Measurements from ENCODE around the gene SLC35E1. TPM values are rescaled to one million over a fixed set of nuclear protein-coding genes. Genes with fewer than 3 reads are reported as not detected.

SLC35E1 gene
- total and polyA plus RNA-seq, 2 experiments from 2014 or later: 17.0 to 30.3 TPM

GRCh38 chr19:16561382-16561781 lies 10.8 kb downstream of the SLC35E1 start:
- Mint-ChIP-seq H3K27ac (no peak overlapping the region; the same call in 1 of the 2 replicates), H3K9me3 (no peaks in the 10 kb centered on the region), H3K4me1 (no peaks in the 10 kb centered on the region), H3K27me3 (ENCODE audit: insufficient read depth, low read depth, poor library complexity) (peaks cover 2% of the 10 kb centered on the region), H3K36me3 (ENCODE audit: low read depth) (peaks cover 57% of the 10 kb centered on the region), H3K4me3 (no peak overlapping the region)
- Histone ChIP-seq H3K9me2 (ENCODE audit: insufficient read depth) (no peaks in the 10 kb centered on the region), H3K79me2 (replicated peaks; ENCODE audit: insufficient read depth) (no peaks in the 10 kb centered on the region), H4K20me1 (replicated peaks; ENCODE audit: insufficient read depth) (peaks cover 2% of the 10 kb centered on the region; the same call in 1 of the 2 replicates), H3K4me2 (no peak overlapping the region), H2AFZ (no peak overlapping the region), H3K27me3 (ENCODE audit: insufficient read depth) (no peaks in the 10 kb centered on the region), H3K36me3 (ENCODE audit: insufficient read depth) (peaks cover 13% of the 10 kb centered on the region), H3K4me3 (no peak overlapping the region), H3F3A (replicated peaks; ENCODE audit: low read depth) (no peaks in the 10 kb centered on the region; the same call in 1 of the 2 replicates), H3K4me1 (ENCODE audit: insufficient read depth) (no peaks in the 10 kb centered on the region), H3K27ac (ENCODE audit: low read depth) (no peak overlapping the region)
- ATAC-seq (no peak), DNase-seq (ENCODE audit: low spot score) (no peak)
- TF ChIP-seq CREB1 (CRISPR knock-in tag; IDR thresholded peaks at IDR 0.05; ENCODE audit: low read depth): no peak
- no peak for TF ChIP-seq EZH2 (IDR thresholded peaks at IDR 0.05; ENCODE audit: low read depth, unreplicated experiment)
- TF ChIP-seq, protein P1, sequence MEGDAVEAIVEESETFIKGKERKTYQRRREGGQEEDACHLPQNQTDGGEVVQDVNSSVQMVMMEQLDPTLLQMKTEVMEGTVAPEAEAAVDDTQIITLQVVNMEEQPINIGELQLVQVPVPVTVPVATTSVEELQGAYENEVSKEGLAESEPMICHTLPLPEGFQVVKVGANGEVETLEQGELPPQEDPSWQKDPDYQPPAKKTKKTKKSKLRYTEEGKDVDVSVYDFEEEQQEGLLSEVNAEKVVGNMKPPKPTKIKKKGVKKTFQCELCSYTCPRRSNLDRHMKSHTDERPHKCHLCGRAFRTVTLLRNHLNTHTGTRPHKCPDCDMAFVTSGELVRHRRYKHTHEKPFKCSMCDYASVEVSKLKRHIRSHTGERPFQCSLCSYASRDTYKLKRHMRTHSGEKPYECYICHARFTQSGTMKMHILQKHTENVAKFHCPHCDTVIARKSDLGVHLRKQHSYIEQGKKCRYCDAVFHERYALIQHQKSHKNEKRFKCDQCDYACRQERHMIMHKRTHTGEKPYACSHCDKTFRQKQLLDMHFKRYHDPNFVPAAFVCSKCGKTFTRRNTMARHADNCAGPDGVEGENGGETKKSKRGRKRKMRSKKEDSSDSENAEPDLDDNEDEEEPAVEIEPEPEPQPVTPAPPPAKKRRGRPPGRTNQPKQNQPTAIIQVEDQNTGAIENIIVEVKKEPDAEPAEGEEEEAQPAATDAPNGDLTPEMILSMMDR (conservative IDR thresholded peaks at IDR 0.05; ENCODE audit: low read depth in 2 of 2): no peak
- TF ChIP-seq EZH2phosphoT487 (IDR thresholded peaks at IDR 0.05; ENCODE audit: unreplicated experiment): no peak
- TF ChIP-seq, protein P2, sequence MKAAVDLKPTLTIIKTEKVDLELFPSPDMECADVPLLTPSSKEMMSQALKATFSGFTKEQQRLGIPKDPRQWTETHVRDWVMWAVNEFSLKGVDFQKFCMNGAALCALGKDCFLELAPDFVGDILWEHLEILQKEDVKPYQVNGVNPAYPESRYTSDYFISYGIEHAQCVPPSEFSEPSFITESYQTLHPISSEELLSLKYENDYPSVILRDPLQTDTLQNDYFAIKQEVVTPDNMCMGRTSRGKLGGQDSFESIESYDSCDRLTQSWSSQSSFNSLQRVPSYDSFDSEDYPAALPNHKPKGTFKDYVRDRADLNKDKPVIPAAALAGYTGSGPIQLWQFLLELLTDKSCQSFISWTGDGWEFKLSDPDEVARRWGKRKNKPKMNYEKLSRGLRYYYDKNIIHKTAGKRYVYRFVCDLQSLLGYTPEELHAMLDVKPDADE (IDR thresholded peaks at IDR 0.05): no peak
- no peak for TF ChIP-seq POLR2AphosphoS5 (IDR thresholded peaks at IDR 0.05; ENCODE audit: low read depth)
- no peak for TF ChIP-seq JUNB (IDR thresholded peaks at IDR 0.05; ENCODE audit: unreplicated experiment)
- TF ChIP-seq REST (IDR thresholded peaks at IDR 0.05; ENCODE audit: unreplicated experiment): no peak
- no peak for TF ChIP-seq ZNF114 (CRISPR knock-in tag; IDR thresholded peaks at IDR 0.05)
- TF ChIP-seq, protein P3, sequence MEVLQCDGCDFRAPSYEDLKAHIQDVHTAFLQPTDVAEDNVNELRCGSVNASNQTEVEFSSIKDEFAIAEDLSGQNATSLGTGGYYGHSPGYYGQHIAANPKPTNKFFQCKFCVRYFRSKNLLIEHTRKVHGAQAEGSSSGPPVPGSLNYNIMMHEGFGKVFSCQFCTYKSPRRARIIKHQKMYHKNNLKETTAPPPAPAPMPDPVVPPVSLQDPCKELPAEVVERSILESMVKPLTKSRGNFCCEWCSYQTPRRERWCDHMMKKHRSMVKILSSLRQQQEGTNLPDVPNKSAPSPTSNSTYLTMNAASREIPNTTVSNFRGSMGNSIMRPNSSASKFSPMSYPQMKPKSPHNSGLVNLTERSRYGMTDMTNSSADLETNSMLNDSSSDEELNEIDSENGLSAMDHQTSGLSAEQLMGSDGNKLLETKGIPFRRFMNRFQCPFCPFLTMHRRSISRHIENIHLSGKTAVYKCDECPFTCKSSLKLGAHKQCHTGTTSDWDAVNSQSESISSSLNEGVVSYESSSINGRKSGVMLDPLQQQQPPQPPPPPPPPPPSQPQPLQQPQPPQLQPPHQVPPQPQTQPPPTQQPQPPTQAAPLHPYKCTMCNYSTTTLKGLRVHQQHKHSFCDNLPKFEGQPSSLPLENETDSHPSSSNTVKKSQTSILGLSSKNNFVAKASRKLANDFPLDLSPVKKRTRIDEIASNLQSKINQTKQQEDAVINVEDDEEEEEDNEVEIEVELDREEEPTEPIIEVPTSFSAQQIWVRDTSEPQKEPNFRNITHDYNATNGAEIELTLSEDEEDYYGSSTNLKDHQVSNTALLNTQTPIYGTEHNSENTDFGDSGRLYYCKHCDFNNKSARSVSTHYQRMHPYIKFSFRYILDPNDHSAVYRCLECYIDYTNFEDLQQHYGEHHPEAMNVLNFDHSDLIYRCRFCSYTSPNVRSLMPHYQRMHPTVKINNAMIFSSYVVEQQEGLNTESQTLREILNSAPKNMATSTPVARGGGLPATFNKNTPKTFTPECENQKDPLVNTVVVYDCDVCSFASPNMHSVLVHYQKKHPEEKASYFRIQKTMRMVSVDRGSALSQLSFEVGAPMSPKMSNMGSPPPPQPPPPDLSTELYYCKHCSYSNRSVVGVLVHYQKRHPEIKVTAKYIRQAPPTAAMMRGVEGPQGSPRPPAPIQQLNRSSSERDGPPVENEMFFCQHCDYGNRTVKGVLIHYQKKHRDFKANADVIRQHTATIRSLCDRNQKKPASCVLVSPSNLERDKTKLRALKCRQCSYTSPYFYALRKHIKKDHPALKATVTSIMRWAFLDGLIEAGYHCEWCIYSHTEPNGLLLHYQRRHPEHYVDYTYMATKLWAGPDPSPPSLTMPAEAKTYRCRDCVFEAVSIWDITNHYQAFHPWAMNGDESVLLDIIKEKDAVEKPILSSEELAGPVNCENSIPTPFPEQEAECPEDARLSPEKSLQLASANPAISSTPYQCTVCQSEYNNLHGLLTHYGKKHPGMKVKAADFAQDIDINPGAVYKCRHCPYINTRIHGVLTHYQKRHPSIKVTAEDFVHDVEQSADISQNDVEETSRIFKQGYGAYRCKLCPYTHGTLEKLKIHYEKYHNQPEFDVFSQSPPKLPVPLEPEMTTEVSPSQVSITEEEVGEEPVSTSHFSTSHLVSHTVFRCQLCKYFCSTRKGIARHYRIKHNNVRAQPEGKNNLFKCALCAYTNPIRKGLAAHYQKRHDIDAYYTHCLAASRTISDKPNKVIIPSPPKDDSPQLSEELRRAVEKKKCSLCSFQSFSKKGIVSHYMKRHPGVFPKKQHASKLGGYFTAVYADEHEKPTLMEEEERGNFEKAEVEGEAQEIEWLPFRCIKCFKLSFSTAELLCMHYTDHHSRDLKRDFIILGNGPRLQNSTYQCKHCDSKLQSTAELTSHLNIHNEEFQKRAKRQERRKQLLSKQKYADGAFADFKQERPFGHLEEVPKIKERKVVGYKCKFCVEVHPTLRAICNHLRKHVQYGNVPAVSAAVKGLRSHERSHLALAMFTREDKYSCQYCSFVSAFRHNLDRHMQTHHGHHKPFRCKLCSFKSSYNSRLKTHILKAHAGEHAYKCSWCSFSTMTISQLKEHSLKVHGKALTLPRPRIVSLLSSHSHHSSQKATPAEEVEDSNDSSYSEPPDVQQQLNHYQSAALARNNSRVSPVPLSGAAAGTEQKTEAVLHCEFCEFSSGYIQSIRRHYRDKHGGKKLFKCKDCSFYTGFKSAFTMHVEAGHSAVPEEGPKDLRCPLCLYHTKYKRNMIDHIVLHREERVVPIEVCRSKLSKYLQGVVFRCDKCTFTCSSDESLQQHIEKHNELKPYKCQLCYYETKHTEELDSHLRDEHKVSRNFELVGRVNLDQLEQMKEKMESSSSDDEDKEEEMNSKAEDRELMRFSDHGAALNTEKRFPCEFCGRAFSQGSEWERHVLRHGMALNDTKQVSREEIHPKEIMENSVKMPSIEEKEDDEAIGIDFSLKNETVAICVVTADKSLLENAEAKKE (CRISPR knock-in tag; IDR thresholded peaks at IDR 0.05): no peak
- no peak for TF ChIP-seq STAT1 (IDR thresholded peaks at IDR 0.05; ENCODE audit: unreplicated experiment)
- no peak for TF ChIP-seq ZNF331 (CRISPR knock-in tag; IDR thresholded peaks at IDR 0.05; ENCODE audit: low read depth)
- TF ChIP-seq NANOG (IDR thresholded peaks at IDR 0.05; ENCODE audit: borderline replicate concordance): no peak
